Measurements from ENCODE around the gene ZNF70.
A peak's percentile ranks its signal among the peaks of the same experiment; 100 is the strongest.
"Not testable (repeated sequence)": the region's sequence is repeated elsewhere in the genome, so short reads cannot be mapped to it uniquely, and the experiment has no call there.

The ZNF70 gene

DNA sequence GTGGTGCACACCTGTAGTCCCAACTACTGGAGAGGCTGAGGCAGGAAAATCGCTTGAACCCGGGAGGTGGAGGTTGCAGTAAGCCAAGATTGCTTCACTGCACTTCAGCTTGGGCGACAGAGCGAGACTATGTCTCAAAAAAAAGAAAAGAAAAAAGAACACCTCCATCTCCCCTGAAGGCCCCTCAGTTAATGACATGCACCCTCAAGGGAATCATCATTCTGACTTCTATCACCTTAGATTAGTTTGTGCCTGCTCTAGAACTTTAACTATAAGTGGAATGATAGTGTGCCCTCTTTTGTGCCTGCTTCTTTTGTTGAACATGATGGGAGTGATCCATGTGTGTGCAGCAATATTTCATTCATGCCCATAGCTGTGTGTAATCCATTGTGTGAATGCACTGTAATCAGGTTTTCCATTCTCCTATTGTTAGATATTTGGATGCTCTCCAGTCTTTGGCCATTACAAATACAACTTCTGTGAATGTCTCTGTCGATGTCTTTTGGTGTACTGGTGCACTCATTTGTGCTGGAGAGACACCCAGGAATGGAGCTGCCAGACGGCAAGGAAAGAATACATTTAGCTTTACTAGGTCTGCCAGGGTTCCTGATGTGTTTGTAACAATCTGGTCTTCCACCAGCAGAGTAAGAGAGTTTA lies 4.2 kb upstream of the ZNF70 start:
- peak; percentile 9 for DNase-seq

DNA sequence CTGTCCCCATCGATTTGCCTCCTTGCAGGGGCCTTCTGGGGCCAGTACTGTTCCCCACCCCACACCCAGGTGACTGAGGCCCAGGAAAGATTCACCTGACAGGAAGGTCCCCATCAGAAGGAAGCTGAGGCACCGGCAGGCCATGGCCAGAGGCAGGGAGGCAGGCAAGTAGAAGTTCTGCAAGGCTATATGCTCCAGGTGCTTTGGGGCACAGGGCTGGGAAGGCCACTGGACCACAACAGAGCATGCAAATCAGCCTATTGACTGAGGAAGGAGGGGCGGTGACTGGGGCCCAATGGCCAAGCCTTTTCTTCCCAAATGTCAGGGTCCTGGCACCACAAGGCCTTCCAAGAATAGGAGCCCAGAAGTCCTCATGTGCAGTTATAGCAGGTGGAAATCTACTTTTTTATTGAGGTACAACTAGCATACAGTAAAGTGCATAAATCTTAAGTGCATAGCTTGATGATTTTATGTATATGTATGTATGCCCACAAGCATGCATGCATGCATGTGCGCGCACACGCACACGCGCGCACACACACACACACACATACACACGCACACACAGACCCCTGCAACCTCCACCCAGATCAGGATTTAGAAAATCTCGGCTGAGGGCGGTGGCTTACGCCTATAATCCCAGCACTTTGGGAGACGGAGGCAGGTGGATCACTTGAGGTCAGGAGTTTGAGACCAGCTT lies 3.5 kb upstream of the ZNF70 start, which contains the start of gene VPREB3:
VPREB3 (minus strand) TSS at position 206 of the 700 bp plus-strand sequence; CDS start at position 144, 62 bp downstream.
- no peak for DNase-seq

- no peak for DNase-seq
Observed at GRCh38 chr22:23753385-23753784, 2.5 kb upstream of the ZNF70 start.

GRCh38 chr22:23752750-23753149 lies 1.8 kb upstream of the ZNF70 start:
- DNase-seq, result no peak

DNA sequence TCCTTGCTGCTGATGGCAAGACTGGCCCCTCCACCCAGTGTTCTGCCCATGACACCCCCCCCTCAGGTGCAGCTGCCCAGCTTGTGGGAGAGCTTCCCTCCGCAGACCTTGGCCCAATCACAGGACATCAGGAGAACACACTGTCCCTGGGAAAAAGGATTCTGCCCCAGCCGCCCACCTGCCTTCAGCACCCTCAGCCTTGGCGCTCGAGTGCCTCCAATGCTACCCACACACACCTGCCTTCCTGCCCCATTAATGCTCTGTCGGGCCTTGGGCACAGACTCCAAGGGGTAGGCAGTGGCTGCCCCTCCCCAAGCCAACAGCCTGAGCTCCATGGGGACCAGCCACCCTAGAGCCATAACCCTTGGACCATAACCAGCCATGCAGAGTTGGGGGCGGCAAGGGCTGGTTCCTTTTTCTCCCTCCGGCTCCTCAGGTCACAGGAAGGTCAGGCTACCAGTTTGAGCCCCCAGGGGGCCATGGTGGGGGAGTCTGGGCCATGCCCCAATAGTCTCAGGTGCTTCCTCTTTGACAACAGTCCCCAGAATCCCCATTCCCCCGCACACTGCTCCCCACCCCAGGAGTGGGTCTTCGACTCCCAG lies 1.3 kb upstream of the ZNF70 start:
- DNase-seq, result peak; percentile 66

DNA sequence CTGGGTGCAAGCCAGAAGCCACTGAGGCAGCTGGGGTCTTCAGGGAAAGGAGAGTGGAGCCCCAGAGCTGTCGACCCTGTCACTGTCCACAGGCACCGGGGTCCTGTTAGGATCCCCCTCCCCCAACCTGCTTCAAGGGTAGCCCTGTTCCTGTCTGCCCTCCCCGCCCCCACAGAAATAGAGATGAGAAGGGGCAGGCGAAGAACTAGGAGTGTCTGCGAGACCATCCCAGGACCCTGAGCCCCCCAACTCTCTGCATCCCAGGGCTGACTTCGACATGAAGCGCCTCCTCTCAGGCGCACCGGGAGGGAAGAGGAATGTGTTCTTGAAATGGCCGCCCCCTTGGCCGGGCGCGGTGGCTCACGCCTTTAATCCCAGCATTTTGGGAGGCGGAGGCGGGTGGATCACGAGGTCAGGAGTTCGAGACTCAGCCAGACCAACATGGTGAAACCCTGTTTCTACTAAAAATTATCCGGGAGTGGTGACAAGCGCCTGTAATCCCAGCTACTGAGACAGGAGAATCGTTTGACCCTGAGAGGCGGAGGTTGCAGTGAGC lies 607 bp upstream of the ZNF70 start:
- DNase-seq, result peak; percentile 44

- no peak for DNase-seq
Observed at GRCh38 chr22:23750367-23750713, 572 bp downstream of the ZNF70 start.

DNA sequence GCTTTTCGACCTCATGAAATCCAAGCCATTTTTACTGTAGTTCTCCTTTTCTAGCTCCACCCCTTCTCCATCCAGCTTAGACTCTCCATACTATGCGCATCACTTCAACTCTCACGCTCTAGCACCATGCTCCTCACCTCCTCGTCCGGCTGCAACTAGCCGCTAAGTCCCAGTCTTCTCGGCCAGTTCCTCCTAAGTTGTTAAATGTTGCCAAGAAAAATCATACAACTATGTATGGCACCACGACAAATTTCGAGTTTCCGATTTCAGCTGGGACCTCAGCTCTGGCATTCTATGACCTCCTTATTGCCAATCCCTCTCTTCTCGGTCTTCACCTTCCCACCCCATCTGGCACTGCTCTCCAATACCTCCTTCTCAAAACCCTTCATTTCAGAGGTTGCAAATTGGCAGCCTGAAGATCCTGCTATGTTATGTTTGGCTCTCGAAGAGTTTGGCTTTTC lies 1.0 kb downstream of the ZNF70 start:
- no peak for DNase-seq

DNA sequence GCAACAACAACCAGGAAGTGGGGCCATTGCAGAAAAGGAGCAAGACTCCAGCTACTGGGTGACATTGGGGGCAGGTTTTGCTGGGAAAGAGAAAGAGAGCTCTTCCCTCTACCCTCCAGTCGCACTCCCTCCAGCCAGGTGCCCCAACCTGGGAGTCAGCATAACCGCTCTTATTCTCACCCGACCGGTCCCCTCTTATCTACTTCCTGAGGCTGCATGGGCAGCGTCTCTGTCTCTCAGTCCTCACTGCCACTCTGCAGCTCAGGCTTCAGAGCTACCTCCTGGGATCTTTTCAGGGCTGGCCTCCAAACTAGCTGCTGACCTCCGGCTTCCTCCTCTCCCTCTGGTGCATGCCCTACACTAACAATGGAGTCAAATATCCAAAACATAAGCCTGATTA lies 5.1 kb downstream of the ZNF70 start:
- DNase-seq, result no peak

DNA sequence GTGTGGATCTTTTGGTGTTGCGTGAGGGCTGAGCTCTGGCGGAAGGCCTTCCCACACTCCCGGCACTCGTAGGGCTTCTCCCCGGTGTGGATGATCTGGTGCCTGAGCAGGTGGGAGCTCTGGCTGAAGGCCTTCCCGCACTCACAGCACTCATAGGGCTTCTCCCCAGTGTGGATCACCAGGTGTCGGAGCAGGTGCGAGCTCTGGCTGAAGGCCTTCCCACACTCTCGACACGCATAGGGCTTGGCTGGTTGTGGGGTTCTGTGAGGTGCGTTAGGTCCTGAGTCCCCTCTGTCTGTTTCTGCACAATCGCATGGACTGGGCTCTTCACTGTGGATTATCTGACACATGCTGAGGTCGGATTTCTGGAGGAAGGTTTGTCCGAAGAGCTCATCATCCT lies 6.4 kb downstream of the ZNF70 start:
- DNase-seq, result no peak

DNA sequence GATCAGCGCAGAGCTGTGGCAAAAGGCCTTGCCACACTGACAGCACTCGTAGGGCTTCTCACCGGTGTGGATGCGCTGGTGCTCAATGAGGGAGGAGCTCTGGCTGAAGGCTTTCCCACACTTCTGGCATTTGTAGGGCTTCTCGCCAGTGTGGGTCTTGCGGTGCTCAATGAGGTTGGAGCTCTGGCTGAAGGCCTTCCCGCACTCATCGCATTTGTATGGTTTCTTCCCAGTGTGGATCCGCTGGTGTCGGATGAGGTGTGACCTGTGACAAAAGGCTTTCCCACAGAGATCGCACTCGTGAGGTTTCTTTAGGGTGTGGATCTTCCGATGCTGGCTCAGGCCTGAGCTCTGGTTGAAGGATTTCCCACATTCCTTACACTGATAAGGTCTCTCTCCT lies 6.9 kb downstream of the ZNF70 start:
- DNase-seq, result no peak

DNA sequence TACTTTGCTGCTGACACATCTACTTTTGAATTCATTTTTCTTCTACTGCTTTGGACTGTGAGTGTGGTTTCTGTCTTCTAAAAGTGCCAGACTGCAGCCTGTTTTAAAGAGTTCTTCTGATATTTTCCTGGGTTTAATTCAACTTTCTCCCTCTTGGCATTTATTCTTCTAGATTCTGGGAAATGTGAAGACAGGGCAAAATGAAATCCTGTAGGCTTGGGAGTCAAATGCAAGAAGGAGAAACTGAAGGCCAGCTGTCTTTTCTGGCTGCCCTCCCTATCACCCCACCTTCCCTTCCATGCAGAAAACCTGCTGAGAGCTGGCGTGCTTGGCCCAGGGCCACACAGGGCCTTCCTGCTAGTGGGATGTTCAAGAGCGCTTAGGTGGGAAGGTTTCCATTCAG lies 7.6 kb downstream of the ZNF70 start:
- DNase-seq, result no peak

DNA sequence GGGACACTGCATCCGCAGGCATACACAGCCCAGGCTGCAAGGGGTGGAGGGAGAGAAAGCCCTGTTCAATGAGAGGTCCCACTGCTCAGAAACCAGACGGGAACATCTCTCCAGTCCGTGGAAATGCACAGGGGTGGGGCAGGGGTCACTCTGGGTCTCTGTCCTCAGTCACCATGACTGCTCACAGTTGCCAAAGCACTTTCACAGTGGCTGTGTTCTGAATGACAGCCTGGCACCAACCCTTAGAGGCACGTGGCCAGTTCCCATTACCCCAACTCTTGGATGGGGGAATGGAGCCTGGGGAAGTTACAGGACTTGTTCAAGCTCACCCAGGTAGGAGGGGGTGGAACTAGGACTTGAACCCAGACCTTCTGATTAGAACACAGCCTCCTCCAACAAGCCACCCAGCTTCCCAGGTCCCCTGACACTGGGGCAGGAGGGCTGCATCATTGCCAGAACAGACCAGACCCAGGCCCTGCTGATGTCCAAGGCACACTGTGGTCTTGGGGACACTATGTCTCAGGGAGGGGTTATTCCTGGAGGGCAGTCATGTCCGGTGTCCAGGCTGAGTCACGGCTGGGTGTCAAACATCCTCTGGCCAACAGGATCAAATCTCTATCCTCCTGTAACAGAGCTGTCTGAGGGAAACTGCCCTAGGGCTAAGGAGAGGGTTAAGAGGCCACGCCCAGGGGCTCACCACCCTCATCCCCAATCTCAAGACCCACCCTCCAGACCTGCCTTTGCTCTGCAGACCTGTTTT lies 8.2 kb downstream of the ZNF70 start:
- DNase-seq, result no peak

GRCh38 chr22:23737696-23738095 lies 13.2 kb downstream of the ZNF70 start:
- DNase-seq, result no peak

- not testable (repeated sequence) for DNase-seq
Observed at GRCh38 chr22:23728108-23728507, 22.8 kb downstream of the ZNF70 start.

GRCh38 chr22:23722724-23723123 lies 28.2 kb downstream of the ZNF70 start:
- DNase-seq, result no peak

DNA sequence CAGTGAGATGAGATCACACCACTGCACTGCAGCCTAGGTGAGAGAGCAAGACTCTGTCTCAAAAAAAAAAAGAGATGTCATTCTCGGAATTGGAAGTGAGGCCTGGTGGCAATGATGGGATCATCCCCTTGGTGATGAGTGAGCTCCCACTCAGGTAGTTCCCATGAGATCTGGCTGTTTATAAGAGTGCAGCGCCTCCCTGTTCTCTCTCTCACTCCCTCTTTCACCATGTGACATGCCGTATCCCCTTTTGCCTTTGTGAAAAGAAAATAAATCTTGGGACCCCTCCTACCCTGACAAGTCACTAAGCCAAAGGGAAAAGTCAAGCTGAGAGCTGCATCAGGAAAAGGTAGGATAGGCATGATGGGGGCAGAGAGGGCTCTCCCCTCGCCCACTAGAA lies 28.8 kb downstream of the ZNF70 start:
- DNase-seq, result no peak

DNA sequence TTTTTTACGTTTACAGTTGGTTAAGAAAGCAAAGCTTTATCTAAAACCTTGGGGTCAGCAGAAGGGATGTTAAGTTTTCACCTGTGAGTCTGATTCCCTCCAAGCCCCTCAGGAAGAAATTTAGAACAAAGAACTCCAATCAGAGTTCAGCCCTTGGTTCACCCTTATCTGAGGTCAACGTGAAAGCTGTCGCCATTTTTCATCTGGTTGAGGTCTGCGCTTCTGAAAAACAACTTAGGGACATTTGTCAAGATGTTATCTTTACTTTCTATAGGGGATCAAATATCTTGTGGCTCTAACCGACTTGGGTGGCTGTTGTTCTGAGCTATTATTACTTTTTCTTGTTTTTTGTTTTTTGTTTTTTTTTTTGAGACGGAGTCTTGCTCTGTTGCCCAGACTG lies 30.1 kb downstream of the ZNF70 start:
- no peak for DNase-seq

DNA sequence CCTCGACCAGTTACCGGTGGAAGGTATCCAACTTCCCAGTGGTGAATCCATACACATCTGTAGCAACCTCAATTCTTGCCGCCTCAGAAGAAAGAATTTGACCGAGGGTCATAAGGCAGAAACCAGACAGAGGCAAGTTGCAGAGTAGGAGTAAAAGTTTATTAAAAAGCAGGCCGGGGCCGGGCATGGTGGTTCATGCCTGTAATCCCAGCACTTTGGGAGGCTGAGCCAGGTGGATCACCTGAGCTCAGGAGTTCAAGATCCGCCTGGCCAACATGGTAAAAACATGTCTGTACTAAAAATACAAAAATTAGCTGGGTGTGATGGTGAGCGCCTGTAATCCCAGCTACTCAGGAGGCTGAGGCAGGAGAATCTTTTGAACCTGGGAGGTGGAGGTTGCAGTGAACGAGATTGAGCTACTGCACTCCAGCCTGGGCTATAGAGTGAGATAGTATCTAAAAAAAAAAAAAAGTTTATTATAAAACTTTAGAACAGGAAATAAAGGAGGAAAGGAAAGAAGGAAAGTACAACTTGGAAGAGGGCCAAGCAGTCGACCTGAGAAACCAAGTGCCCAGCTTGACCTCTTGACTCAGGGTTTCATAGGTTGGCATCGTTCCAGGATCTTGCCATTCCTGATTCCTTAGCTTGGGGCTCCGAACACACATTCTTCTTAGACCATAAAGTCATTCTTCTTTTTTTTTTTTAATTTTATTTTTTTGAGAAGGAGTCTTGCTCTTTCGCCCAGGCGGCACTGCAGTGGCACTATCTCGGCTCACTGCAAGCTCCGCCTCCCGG lies 32.3 kb downstream of the ZNF70 start:
- no peak for DNase-seq

- peak; percentile 79 for DNase-seq
Observed at GRCh38 chr22:23716811-23717801, 33.8 kb downstream of the ZNF70 start.

- no peak for DNase-seq
Observed at GRCh38 chr22:23715806-23716375, 35.0 kb downstream of the ZNF70 start.

All from NCI-H146 (cell line).